A549 (cell line): Measurements from ENCODE around the gene LYSMD1. TPM values are rescaled to one million over a fixed set of nuclear protein-coding genes. Genes with fewer than 3 reads are reported as not detected.

Experiments
- ATAC-seq, 2 experiments: fragments of 200-7000 bp in 1 of 2; fragments of >200 bp in 1 of 2; cut with Nextera tagmentation in 1 of 2; cut with Tn5 transposase in 1 of 2; 3 replicates each; pipeline versions ENCODE4 v1.8.0 to v1.9.1; 2018 to 2020; ENCODE audit warnings: mild to moderate bottlenecking in 1 of 2, moderate library complexity in 1 of 2
- CTCF ChIA-PET: fragments of 300-600 bp; sonication (Branson Sonifier 250); formaldehyde crosslinking; extraction: SDS; loops from one replicate; lab custom pipeline; 2021; ENCODE audit warnings: antibody characterized with exemption, inconsistent platforms; lab: Yijun Ruan, JAX
- POLR2A ChIA-PET: fragments of 350-600 bp; formaldehyde crosslinking; extraction: SDS; loops from one replicate; lab custom pipeline; 2021; ENCODE audit warnings: antibody characterized with exemption, inconsistent platforms; lab: Yijun Ruan, JAX
- DNase-seq, 2 experiments: peaks; one replicate each; pipeline versions ENCODE4 v3.0.0 to v3.0.0-alpha.2; 2011 to 2016; ENCODE audit warnings: low read depth in 1 of 2, low spot score in 1 of 2
- FAIRE-seq: peaks from 2 replicates; lab custom pipeline; 2011; peaks lifted over from hg19 to GRCh38; lab: Jason Lieb, UNC
- H3K27ac ChIP-seq, 2 experiments: fragments of >200 bp; sonication (Bioruptor Twin); formaldehyde crosslinking; 3 replicates each; pipeline ENCODE4 v1.5.1; 2016 to 2017
- H3K4me1 ChIP-seq: fragments of >200 bp; sonication (Bioruptor Twin); formaldehyde crosslinking; 3 replicates; pipeline ENCODE4 v1.6.1; 2016
- H3K4me2 ChIP-seq: fragments of >200 bp; sonication (Bioruptor Twin); formaldehyde crosslinking; 3 replicates; pipeline ENCODE4 v1.6.1; 2016
- H3K4me3 ChIP-seq: fragments of >200 bp; sonication (Bioruptor Twin); formaldehyde crosslinking; 3 replicates; pipeline ENCODE4 v1.5.1; 2016
- H3K9me3 ChIP-seq: fragments of >200 bp; sonication (Bioruptor Twin); formaldehyde crosslinking; 3 replicates; pipeline ENCODE4 v1.6.1; 2016
- EHMT2 ChIP-seq: fragments of 200-600 bp; sonication (generic); IDR thresholded peaks from 2 replicates; pipeline ENCODE4 v1.6.1; 2016; ENCODE audit warnings: antibody characterized with exemption, low read depth, mild to moderate bottlenecking, moderate library complexity
- ESRRA ChIP-seq: fragments of 150-350 bp; IDR thresholded peaks from 2 replicates; pipeline ENCODE4 v1.6.1; 2014; ENCODE audit warnings: mild to moderate bottlenecking, low read length, borderline replicate concordance
- FOSL2 ChIP-seq, 2 experiments: fragments of 450-650 bp in 1 of 2; fragments of >200 bp in 1 of 2; sonication (Bioruptor Twin) in 1 of 2; formaldehyde crosslinking; IDR thresholded peaks; 2 replicates each; pipeline versions ENCODE4 v1.5.0 to v1.6.1; 2016 to 2020; ENCODE audit warnings: mild to moderate bottlenecking in 1 of 2, moderate library complexity in 1 of 2
- GATA3 ChIP-seq: IDR thresholded peaks from 2 replicates; pipeline ENCODE4 v1.6.1; 2012; ENCODE audit warnings: borderline replicate concordance
- HDAC2 ChIP-seq: fragments of 200-600 bp; sonication (generic); IDR thresholded peaks from 2 replicates; pipeline ENCODE4 v1.6.1; 2016
- HOXA7 ChIP-seq: fragments of 250-450 bp; sonication (Bioruptor Pico); IDR thresholded peaks from 2 replicates; pipeline ENCODE4 v1.5.0; 2020; ENCODE audit warnings: mild to moderate bottlenecking, moderate library complexity
- HOXB13 ChIP-seq: fragments of 250-450 bp; sonication (Bioruptor Pico); IDR thresholded peaks from 2 replicates; pipeline ENCODE4 v1.5.0; 2020; ENCODE audit warnings: low read depth, mild to moderate bottlenecking, moderate library complexity
- HOXB5 ChIP-seq: fragments of 250-450 bp; sonication (Bioruptor Pico); IDR thresholded peaks from 2 replicates; pipeline ENCODE4 v1.5.0; 2020; ENCODE audit warnings: mild to moderate bottlenecking, moderate library complexity
- JUN ChIP-seq, 2 experiments: fragments of >200 bp; sonication (Bioruptor Twin); formaldehyde crosslinking; IDR thresholded peaks; 2 replicates in 1 of 2; 3 replicates in 1 of 2; pipeline ENCODE4 v1.6.1; 2016 to 2017
- KDM1A ChIP-seq: fragments of 200-600 bp; sonication (generic); IDR thresholded peaks from 2 replicates; pipeline ENCODE4 v1.6.1; 2016; ENCODE audit warnings: low read depth, mild to moderate bottlenecking
- MAFK ChIP-seq: fragments of 450-650 bp; IDR thresholded peaks from 2 replicates; pipeline ENCODE4 v1.6.1; 2014; ENCODE audit not compliant: partially characterized antibody
- MAZ ChIP-seq: fragments of 150-350 bp; IDR thresholded peaks from 2 replicates; pipeline ENCODE4 v1.6.1; 2014; ENCODE audit warnings: antibody characterized with exemption, low read depth, low read length, borderline replicate concordance
- MYC ChIP-seq: IDR thresholded peaks from 2 replicates; pipeline ENCODE4 v1.6.1; 2012; ENCODE audit warnings: mild to moderate bottlenecking, inconsistent platforms, low read length, improper control_type of control experiment, borderline replicate concordance
- NFE2L2 ChIP-seq: fragments of 150-350 bp; conservative IDR thresholded peaks from 2 replicates; pipeline ENCODE4 v1.6.1; 2014; ENCODE audit warnings: low read length
- NPAS2 ChIP-seq: fragments of 250-450 bp; sonication (Bioruptor Pico); IDR thresholded peaks from 2 replicates; pipeline ENCODE4 v1.8.0; 2022; ENCODE audit warnings: mild to moderate bottlenecking, moderate library complexity, borderline replicate concordance
- NR3C1 ChIP-seq: fragments of >200 bp; sonication (Bioruptor Twin); formaldehyde crosslinking; IDR thresholded peaks from 3 replicates; pipeline ENCODE4 v1.6.1; 2017
- POLR2A ChIP-seq: IDR thresholded peaks from 2 replicates; pipeline ENCODE4 v1.6.1; 2012; ENCODE audit warnings: mild to moderate bottlenecking, low read length
- RCOR1 ChIP-seq: fragments of 150-350 bp; IDR thresholded peaks from 2 replicates; pipeline ENCODE4 v1.6.1; 2014; ENCODE audit warnings: antibody characterized with exemption, low read length, low read depth
- RNF2 ChIP-seq: fragments of 200-600 bp; sonication (generic); IDR thresholded peaks from 2 replicates; pipeline ENCODE4 v1.6.1; 2016; ENCODE audit warnings: low read depth, mild to moderate bottlenecking, antibody characterized with exemption, moderate library complexity, borderline replicate concordance
- TFCP2L1 ChIP-seq: fragments of 250-450 bp; sonication (Bioruptor Pico); IDR thresholded peaks from 2 replicates; pipeline ENCODE4 v1.5.0; 2021; ENCODE audit warnings: mild to moderate bottlenecking
- TP53 ChIP-seq: fragments of 250-450 bp; sonication (Bioruptor Pico); IDR thresholded peaks from 2 replicates; pipeline ENCODE4 v1.5.0; 2021; ENCODE audit warnings: mild to moderate bottlenecking, moderate library complexity
- ZSCAN20 ChIP-seq: fragments of 250-450 bp; sonication (Bioruptor Pico); IDR thresholded peaks from 2 replicates; pipeline ENCODE4 v1.8.0; 2022; ENCODE audit warnings: mild to moderate bottlenecking, moderate library complexity
- WGBS: methylation state at CpG from one replicate; pipeline ENCODE4 v1.1.6; 2017; ENCODE audit errors: missing lambda C conversion rate; 5-methylcytosine and 5-hydroxymethylcytosine counted together
- polyA plus RNA-seq, 4 experiments: library from polyadenylated mRNA; depleted of rRNA in 3 of 4; stranded (reverse); fragments of >200 nt; fragmentation: RNase III in 1 of 4; extraction: RNeasy Plus Mini Kit Qiagen cat#74134 plus additional on column Dnase treatment in 1 of 4; gene quantifications; 2 replicates in 3 of 4; 3 replicates in 1 of 4; pipeline ENCODE4 v1.2.3, GENCODE V29; 2011 to 2017
- TF ChIP-seq, protein P1 (sequence below): fragments of >200 bp; sonication (Bioruptor Twin); formaldehyde crosslinking; IDR thresholded peaks from 2 replicates; pipeline ENCODE4 v1.6.1; 2016
- TF ChIP-seq, protein P2 (sequence below): IDR thresholded peaks from 2 replicates; pipeline ENCODE4 v1.6.1; 2012
- TF ChIP-seq, protein P3 (sequence below): fragments of 200-600 bp; sonication (generic); IDR thresholded peaks from 2 replicates; pipeline ENCODE4 v1.6.1; 2016; ENCODE audit warnings: antibody characterized with exemption, mild to moderate bottlenecking, moderate library complexity

LYSMD1 gene
- polyA plus RNA-seq, 2 of the 4 experiments (the other 2 are of a cell fraction), result 7.0 to 10.5 TPM

DNA sequence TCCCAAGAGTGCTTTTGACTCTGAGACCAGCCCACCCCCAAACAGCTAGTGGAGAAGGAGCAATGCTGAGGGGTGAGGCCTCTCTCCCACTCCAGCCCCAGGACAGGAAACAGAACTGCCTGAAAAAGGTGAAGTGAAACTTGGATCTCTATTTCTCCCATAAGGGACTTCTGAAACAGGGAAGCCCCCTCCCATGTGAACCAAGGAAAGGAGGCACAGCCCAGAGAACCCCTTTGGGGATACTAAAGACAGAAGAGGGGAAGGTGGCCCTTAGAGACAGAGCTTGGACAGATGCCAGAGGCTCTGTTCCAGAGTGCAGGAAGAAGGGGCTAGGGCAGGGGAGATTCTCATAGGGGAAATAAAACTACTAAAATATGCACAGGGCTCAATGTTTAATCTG, 6.3 kb downstream of the LYSMD1 start:
- no peak for FAIRE-seq

DNA sequence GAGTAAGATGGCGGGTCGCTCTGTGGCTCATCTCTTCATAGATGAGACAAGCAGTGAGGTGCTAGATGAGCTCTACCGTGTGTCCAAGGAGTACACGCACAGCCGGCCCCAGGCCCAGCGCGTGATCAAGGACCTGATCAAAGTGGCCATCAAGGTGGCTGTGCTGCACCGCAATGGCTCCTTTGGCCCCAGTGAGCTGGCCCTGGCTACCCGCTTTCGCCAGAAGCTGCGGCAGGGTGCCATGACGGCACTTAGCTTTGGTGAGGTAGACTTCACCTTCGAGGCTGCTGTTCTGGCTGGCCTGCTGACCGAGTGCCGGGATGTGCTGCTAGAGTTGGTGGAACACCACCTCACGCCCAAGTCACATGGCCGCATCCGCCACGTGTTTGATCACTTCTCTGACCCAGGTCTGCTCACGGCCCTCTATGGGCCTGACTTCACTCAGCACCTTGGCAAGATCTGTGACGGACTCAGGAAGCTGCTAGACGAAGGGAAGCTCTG, 6.9 kb downstream of the LYSMD1 start:
- Histone ChIP-seq H3K4me3 (no peak overlapping the region), H3K4me2 (no peak overlapping the region), H3K9me3 (no peaks in the 10 kb centered on the region), H3K27ac (no peak overlapping the region), H3K4me1 (no peaks in the 10 kb centered on the region)
- FAIRE-seq, result no peak
- ChIA-PET POLR2A (no interaction called here), CTCF (interaction anchor here (1.0 to 7.0 kb wide), 2 partner anchors 59 to 91 kb away, joined by 3 to 132 read pairs; no protein-coding TSS in a partner anchor)
- 91% methylated on average over 21 of the region's 22 CpGs for WGBS
- no peak for ATAC-seq
- no peak for TF ChIP-seq RNF2
- TF ChIP-seq, protein P1, sequence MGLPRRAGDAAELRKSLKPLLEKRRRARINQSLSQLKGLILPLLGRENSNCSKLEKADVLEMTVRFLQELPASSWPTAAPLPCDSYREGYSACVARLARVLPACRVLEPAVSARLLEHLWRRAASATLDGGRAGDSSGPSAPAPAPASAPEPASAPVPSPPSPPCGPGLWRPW, result no peak
- no peak for TF ChIP-seq JUN (IDR thresholded peaks at IDR 0.05)
- DNase-seq, result no peak

More for the DNA sequence above, 6.3 kb downstream of the LYSMD1 start:
- TF ChIP-seq EHMT2, result no peak
- TF ChIP-seq HOXB5 (CRISPR knock-in tag), result no peak
- no peak for TF ChIP-seq TP53
- TF ChIP-seq, protein P2, sequence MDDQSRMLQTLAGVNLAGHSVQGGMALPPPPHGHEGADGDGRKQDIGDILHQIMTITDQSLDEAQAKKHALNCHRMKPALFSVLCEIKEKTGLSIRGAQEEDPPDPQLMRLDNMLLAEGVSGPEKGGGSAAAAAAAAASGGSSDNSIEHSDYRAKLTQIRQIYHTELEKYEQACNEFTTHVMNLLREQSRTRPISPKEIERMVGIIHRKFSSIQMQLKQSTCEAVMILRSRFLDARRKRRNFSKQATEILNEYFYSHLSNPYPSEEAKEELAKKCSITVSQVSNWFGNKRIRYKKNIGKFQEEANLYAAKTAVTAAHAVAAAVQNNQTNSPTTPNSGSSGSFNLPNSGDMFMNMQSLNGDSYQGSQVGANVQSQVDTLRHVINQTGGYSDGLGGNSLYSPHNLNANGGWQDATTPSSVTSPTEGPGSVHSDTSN, result no peak
- TF ChIP-seq NPAS2, result no peak
- TF ChIP-seq NFE2L2, result no peak
- no peak for TF ChIP-seq MAFK
- TF ChIP-seq HOXA7 (CRISPR knock-in tag), result no peak
- TF ChIP-seq ZSCAN20 (CRISPR knock-in tag), result no peak
- TF ChIP-seq RNF2, result no peak
- no peak for TF ChIP-seq NR3C1
- no peak for TF ChIP-seq RCOR1
- no peak for TF ChIP-seq MYC
- no peak for TF ChIP-seq MAZ
- no peak for TF ChIP-seq FOSL2 (IDR thresholded peaks at IDR 0.05)
- no peak for TF ChIP-seq FOSL2 (CRISPR knock-in tag; IDR thresholded peaks at IDR 0.05)
- TF ChIP-seq JUN (IDR thresholded peaks at IDR 0.05), result no peak
- no peak for TF ChIP-seq POLR2A
- no peak for ATAC-seq
- POLR2A ChIA-PET, result no interaction called here
- Histone ChIP-seq H3K4me3 (no peak overlapping the region), H3K4me1 (no peaks in the 10 kb centered on the region; the same call in 2 of the 3 replicates), H3K9me3 (no peaks in the 10 kb centered on the region), H3K4me2 (no peak overlapping the region), H3K27ac (no peak overlapping the region)
- no peak for DNase-seq
- CTCF ChIA-PET, result interaction anchor here (1.0 to 7.0 kb wide), 2 partner anchors 59 to 92 kb away, joined by 3 to 132 read pairs; no protein-coding TSS in a partner anchor

DNA sequence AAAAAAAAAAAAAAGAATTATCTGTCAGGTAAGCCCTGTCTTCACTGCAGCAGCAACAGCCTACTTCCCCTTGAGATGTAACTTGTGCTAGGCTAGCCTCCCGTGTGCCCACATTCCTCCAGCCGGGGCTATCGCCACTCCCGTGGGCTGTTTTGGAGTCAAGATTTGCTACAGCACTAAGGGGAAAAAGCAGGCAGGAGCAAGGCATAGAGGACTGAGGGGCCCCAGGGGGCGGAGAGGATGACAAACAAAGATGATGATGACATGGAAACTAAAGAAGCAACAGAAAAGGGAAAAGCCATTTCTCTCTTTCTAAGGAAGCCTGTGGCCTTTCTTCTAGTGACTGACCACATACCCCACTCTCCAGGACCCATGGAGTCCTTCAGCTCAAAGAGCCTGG, 7.4 kb downstream of the LYSMD1 start:
- FAIRE-seq (no peak), DNase-seq (no peak), ATAC-seq (no peak)
- Histone ChIP-seq H3K4me2 (no peak overlapping the region), H3K27ac (no peak overlapping the region), H3K4me3 (no peak overlapping the region), H3K4me1 (no peaks in the 10 kb centered on the region), H3K9me3 (no peaks in the 10 kb centered on the region)
- TF ChIP-seq EHMT2 (no peak), HDAC2 (no peak), GATA3 (no peak), KDM1A (no peak), TFCP2L1 (CRISPR knock-in tag) (no peak), HOXB13 (CRISPR knock-in tag) (no peak), ESRRA (no peak)
- TF ChIP-seq, protein P3, sequence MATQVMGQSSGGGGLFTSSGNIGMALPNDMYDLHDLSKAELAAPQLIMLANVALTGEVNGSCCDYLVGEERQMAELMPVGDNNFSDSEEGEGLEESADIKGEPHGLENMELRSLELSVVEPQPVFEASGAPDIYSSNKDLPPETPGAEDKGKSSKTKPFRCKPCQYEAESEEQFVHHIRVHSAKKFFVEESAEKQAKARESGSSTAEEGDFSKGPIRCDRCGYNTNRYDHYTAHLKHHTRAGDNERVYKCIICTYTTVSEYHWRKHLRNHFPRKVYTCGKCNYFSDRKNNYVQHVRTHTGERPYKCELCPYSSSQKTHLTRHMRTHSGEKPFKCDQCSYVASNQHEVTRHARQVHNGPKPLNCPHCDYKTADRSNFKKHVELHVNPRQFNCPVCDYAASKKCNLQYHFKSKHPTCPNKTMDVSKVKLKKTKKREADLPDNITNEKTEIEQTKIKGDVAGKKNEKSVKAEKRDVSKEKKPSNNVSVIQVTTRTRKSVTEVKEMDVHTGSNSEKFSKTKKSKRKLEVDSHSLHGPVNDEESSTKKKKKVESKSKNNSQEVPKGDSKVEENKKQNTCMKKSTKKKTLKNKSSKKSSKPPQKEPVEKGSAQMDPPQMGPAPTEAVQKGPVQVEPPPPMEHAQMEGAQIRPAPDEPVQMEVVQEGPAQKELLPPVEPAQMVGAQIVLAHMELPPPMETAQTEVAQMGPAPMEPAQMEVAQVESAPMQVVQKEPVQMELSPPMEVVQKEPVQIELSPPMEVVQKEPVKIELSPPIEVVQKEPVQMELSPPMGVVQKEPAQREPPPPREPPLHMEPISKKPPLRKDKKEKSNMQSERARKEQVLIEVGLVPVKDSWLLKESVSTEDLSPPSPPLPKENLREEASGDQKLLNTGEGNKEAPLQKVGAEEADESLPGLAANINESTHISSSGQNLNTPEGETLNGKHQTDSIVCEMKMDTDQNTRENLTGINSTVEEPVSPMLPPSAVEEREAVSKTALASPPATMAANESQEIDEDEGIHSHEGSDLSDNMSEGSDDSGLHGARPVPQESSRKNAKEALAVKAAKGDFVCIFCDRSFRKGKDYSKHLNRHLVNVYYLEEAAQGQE, result no peak
- ChIA-PET POLR2A (no interaction called here), CTCF (interaction anchor here (1.0 to 7.0 kb wide), 3 partner anchors 58 to 134 kb away, joined by 3 to 132 read pairs (median 22); no protein-coding TSS in a partner anchor)
- 94% methylated on average over 5 of the region's 5 CpGs for WGBS
